D721Med (cell line): Measurements from ENCODE around the gene MGMT.

Experiments used
- DNase-seq: peaks from one replicate; pipeline ENCODE4 v3.0.0; 2011; ENCODE audit warnings: low spot score; ENCODE audit not compliant: insufficient read length
- FAIRE-seq: peaks from 2 replicates; lab custom pipeline; 2011; peaks lifted over from hg19 to GRCh38; lab: Jason Lieb, UNC
- TF ChIP-seq, protein P1 (sequence below): IDR thresholded peaks from 2 replicates; pipeline ENCODE4 v1.5.1; 2012; ENCODE audit warnings: mild to moderate bottlenecking, control low read depth; ENCODE audit not compliant: insufficient read depth; ENCODE audit errors: missing control alignments

Gene MGMT

DNA sequence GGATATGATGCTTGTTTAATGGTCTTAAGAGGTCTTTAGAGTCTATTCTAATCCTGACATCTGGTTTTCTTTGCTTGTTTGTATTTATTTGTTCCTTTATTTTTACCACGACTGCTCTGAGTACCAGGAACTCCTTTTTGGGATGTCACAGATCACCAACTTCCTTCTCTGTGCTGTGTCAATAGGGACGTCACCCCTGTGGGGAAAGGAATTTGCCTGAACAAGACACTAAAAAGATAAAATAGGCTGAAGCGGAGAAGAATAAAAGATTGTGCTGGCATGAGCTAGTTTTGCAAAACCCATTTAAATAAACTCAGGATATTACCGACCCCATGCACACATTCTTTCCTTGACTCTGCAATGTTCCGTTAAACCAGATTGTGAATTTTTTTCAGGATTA is 27.7 kb downstream of the MGMT start:
- no peak for DNase-seq
- FAIRE-seq = no peak
- TF ChIP-seq, protein P1, sequence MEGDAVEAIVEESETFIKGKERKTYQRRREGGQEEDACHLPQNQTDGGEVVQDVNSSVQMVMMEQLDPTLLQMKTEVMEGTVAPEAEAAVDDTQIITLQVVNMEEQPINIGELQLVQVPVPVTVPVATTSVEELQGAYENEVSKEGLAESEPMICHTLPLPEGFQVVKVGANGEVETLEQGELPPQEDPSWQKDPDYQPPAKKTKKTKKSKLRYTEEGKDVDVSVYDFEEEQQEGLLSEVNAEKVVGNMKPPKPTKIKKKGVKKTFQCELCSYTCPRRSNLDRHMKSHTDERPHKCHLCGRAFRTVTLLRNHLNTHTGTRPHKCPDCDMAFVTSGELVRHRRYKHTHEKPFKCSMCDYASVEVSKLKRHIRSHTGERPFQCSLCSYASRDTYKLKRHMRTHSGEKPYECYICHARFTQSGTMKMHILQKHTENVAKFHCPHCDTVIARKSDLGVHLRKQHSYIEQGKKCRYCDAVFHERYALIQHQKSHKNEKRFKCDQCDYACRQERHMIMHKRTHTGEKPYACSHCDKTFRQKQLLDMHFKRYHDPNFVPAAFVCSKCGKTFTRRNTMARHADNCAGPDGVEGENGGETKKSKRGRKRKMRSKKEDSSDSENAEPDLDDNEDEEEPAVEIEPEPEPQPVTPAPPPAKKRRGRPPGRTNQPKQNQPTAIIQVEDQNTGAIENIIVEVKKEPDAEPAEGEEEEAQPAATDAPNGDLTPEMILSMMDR = no peak

- TF ChIP-seq, protein P1 = no peak
- FAIRE-seq (no peak), DNase-seq (no peak)
These were observed 28.2 kb downstream of the MGMT start for GRCh38 chr10:129495256-129495655.

DNA sequence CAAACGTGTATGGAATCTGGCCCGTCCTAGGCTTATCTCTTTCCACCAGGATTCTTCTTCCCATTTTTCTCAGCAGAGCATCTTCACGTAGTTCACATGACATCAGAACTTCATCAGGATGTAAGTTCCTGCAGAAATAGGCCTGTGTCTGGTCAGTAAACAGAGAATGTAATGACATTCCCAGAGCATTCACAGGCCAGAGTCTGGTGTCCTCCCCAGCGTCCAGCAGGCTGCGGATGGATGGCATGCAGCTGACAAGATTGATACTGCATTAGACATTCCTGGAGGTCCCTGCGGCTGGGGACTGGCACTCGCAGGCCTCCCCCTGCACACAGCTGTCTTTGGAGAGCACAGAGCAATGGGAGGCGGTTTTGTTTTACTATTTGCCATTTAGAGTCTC is 28.7 kb downstream of the MGMT start:
- TF ChIP-seq, protein P1 = no peak
- FAIRE-seq (no peak), DNase-seq (no peak)

GRCh38 chr10:129497013-129497412 is 30.0 kb downstream of the MGMT start:
- no peak for DNase-seq
- FAIRE-seq = no peak
- TF ChIP-seq, protein P1 = no peak

GRCh38 chr10:129498680-129499079 is 31.6 kb downstream of the MGMT start:
- TF ChIP-seq, protein P1 = no peak
- DNase-seq (no peak), FAIRE-seq (no peak)

GRCh38 chr10:129500617-129501339 is 33.7 kb downstream of the MGMT start:
- DNase-seq = no peak
- TF ChIP-seq, protein P1 = no peak
- FAIRE-seq = no peak

GRCh38 chr10:129501652-129502436 is 34.8 kb downstream of the MGMT start:
- DNase-seq = no peak

More at GRCh38 chr10:129501652-129502436, 34.8 kb downstream of the MGMT start:
- no peak for FAIRE-seq
- TF ChIP-seq, protein P1 = no peak
